ENCODE results near the gene EFNA5. TPM values are rescaled to one million over a fixed set of nuclear protein-coding genes. Genes with fewer than 3 reads are reported as not detected.
A peak's percentile ranks its signal among the peaks of the same experiment; 100 is the strongest.

The EFNA5 gene
- total and polyA plus RNA-seq, 10 of the 15 experiments (the other 5 are each of a cell fraction or from before 2014, with no cell fraction given), result 0.19 to 12.6 (median 3.9) TPM

DNA sequence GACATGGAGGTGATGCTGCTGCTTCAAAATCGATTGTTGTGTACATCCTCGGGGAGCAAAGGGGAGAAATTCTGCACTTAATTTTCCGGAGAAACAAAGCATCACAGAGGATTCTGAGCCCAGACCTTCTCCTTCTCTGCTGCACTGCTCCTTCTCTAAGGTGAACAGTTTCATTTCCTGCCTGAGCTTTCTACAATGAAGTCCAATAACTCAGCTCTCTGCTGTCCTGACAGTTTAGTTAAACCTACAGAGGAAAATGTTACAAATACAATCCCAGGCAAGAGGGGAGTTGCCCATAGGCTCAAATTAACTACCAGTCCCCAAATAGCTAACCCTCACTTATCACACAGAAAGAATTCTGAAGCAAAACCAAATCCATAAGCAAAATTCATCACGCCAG, 206.3 kb downstream of the EFNA5 start:
- POLR2A ChIA-PET, result interaction anchor here (1.0 to 3.0 kb wide), 5 partner anchors 9 to 297 kb away, joined by 3 to 19 read pairs (median 6); no protein-coding TSS in a partner anchor
- no peaks in the 10 kb centered on the region for H3K27me3 ChIP-seq (replicated peaks in 1 of 2; ENCODE audit: control insufficient read depth in 2 of 2, insufficient read depth in 2 of 2, low read length in 1 of 2)
- peaks cover 3% of the 10 kb centered on the region for H3K79me2 ChIP-seq (ENCODE audit: control insufficient read depth, insufficient read depth, low read length)
- no peak for DNase-seq (ENCODE audit: low read depth, low spot score)
- no peak overlapping the region; the same call in 1 of the 2 replicates for H3K4me2 ChIP-seq (ENCODE audit: control insufficient read depth, insufficient read depth)
- SMC1A ChIA-PET (ENCODE audit: uncharacterized antibody, unreplicated experiment), result interaction anchor here (0.6 to 4.3 kb wide), 21 partner anchors 8 to 262 kb away, joined by 3 to 30 read pairs (median 3); no protein-coding TSS in a partner anchor
- CTCF ChIA-PET, result interaction anchor here (0.6 to 2.0 kb wide), 11 partner anchors 8 to 989 kb away, joined by 3 to 12 read pairs (median 4); no protein-coding TSS in a partner anchor
- peak; percentile 66 for ATAC-seq
- no peak overlapping the region for H2AFZ ChIP-seq (ENCODE audit: control insufficient read depth, low read depth, low read length)
- RAD21 ChIA-PET (ENCODE audit: unreplicated experiment), result interaction anchor here (1.0 to 2.6 kb wide), 8 partner anchors 8 to 201 kb away, joined by 3 to 10 read pairs (median 4); no protein-coding TSS in a partner anchor
- H4K20me1 ChIP-seq (ENCODE audit: control insufficient read depth, insufficient read depth), result no peaks in the 10 kb centered on the region
- FAIRE-seq, result peak; percentile 44
- no TSS peak for BruUV-seq (replicated peaks)
- no peaks in the 10 kb centered on the region for H3K36me3 ChIP-seq (ENCODE audit: control insufficient read depth in 2 of 2, insufficient read depth in 2 of 2, low read length in 1 of 2)
- H3K4me1 ChIP-seq (ENCODE audit: control insufficient read depth, insufficient read depth, low read length), result peaks cover 3% of the 10 kb centered on the region; the same call in 1 of the 2 replicates
- intact Hi-C loops (cut with micrococcal nuclease; ENCODE audit: unreplicated experiment), result no loop called here
- H3K9ac ChIP-seq (ENCODE audit: control insufficient read depth, insufficient read depth, low read length), result no peak overlapping the region
- in situ Hi-C loops (cut with MboI), result no loop called here
- 41% methylated on average over 4 of the region's 4 CpGs for WGBS (ENCODE audit: insufficient coverage, insufficient replicate concordance, low lambda C conversion rate, missing lambda C conversion rate)
- no peaks in the 10 kb centered on the region; the same call in 2 of the 3 replicates for H3K9me3 ChIP-seq (replicated peaks; ENCODE audit: control insufficient read depth, insufficient read depth, low read length)
- no peak for TF ChIP-seq ETV6 (conservative IDR thresholded peaks at IDR 0.05 in 1 of 2, IDR thresholded peaks at IDR 0.05 in 1 of 2; ENCODE audit: borderline replicate concordance in 1 of 2, low read depth in 1 of 2)
- 0 out of 2 replicates have a peak, but pooled peaks have one; percentile 20 for TF ChIP-seq TAF1 (IDR thresholded peaks at IDR 0.05; ENCODE audit: borderline replicate concordance, low read depth, low read length)
- no peak for TF ChIP-seq SMAD5 (IDR thresholded peaks at IDR 0.05; ENCODE audit: low read depth)
- peak; percentile 56 for TF ChIP-seq SPI1 (IDR thresholded peaks at IDR 0.05; ENCODE audit: borderline replicate concordance, insufficient read depth, low read depth, low read length)
- no peak overlapping the region for H3K27ac ChIP-seq (ENCODE audit: control insufficient read depth, insufficient read depth)
- H3K4me3 ChIP-seq, result no peak overlapping the region

GRCh38 chr5:107463731-107464130, 207.0 kb downstream of the EFNA5 start:
- ATAC-seq (peak; percentile 15; the same call in 1 of the 3 replicates), DNase-seq (ENCODE audit: low read depth, low spot score) (no peak), FAIRE-seq (no peak)
- peaks cover 3% of the 10 kb centered on the region for H3K79me2 ChIP-seq (ENCODE audit: control insufficient read depth, insufficient read depth, low read length)
- H3K4me3 ChIP-seq, result no peak overlapping the region
- no peak overlapping the region for H3K27ac ChIP-seq (ENCODE audit: control insufficient read depth, insufficient read depth)
- ChIA-PET SMC1A (ENCODE audit: uncharacterized antibody, unreplicated experiment) (interaction anchor here (1.0 to 4.3 kb wide), 18 partner anchors 8 to 119 kb away, joined by 3 to 30 read pairs (median 3); no protein-coding TSS in a partner anchor), RAD21 (ENCODE audit: unreplicated experiment) (interaction anchor here (1.0 to 2.6 kb wide), 5 partner anchors 35 to 200 kb away, joined by 3 to 10 read pairs (median 4); no protein-coding TSS in a partner anchor), CTCF (interaction anchor here (1.0 to 2.0 kb wide), 7 partner anchors 9 to 108 kb away, joined by 3 to 12 read pairs (median 7); no protein-coding TSS in a partner anchor), POLR2A (interaction anchor here (3.0 kb wide), 1 partner anchor 9 kb away, joined by 19 read pairs; no protein-coding TSS in a partner anchor)
- 45% methylated on average over 1 of the region's 1 CpG for WGBS (ENCODE audit: insufficient coverage, insufficient replicate concordance, low lambda C conversion rate, missing lambda C conversion rate)
- no peaks in the 10 kb centered on the region for H4K20me1 ChIP-seq (ENCODE audit: control insufficient read depth, insufficient read depth)
- H3K4me1 ChIP-seq (ENCODE audit: control insufficient read depth, insufficient read depth, low read length), result peaks cover 3% of the 10 kb centered on the region; the same call in 1 of the 2 replicates
- H3K9me3 ChIP-seq (replicated peaks; ENCODE audit: control insufficient read depth, insufficient read depth, low read length), result no peaks in the 10 kb centered on the region; the same call in 2 of the 3 replicates
- no peaks in the 10 kb centered on the region for H3K36me3 ChIP-seq (ENCODE audit: control insufficient read depth in 2 of 2, insufficient read depth in 2 of 2, low read length in 1 of 2)
- H3K4me2 ChIP-seq (ENCODE audit: control insufficient read depth, insufficient read depth), result no peak overlapping the region
- intact Hi-C loops (cut with micrococcal nuclease; ENCODE audit: unreplicated experiment) (no loop called here), in situ Hi-C loops (cut with MboI) (no loop called here)
- H3K27me3 ChIP-seq (replicated peaks in 1 of 2; ENCODE audit: control insufficient read depth in 2 of 2, insufficient read depth in 2 of 2, low read length in 1 of 2), result no peaks in the 10 kb centered on the region
- BruUV-seq (replicated peaks), result no TSS peak
- no peak overlapping the region for H3K9ac ChIP-seq (ENCODE audit: control insufficient read depth, insufficient read depth, low read length)
- no peak overlapping the region for H2AFZ ChIP-seq (ENCODE audit: control insufficient read depth, low read depth, low read length)
- TF ChIP-seq HDAC6 (IDR thresholded peaks at IDR 0.05; ENCODE audit: unreplicated experiment) (no peak), BHLHE40 (IDR thresholded peaks at IDR 0.05; ENCODE audit: borderline replicate concordance in 1 of 2, low read depth in 2 of 2, low read length in 1 of 2) (no peak), NFIC (IDR thresholded peaks at IDR 0.05; ENCODE audit: low read depth, low read length) (no peak), NFXL1 (IDR thresholded peaks at IDR 0.05; ENCODE audit: borderline replicate concordance) (no peak), PAX8 (IDR thresholded peaks at IDR 0.05) (no peak), NRF1 (conservative IDR thresholded peaks at IDR 0.05; ENCODE audit: low read depth, low read length) (no peak), DPF2 (IDR thresholded peaks at IDR 0.05) (no peak), USF2 (IDR thresholded peaks at IDR 0.05; ENCODE audit: borderline replicate concordance, low read depth, low read length) (no peak), LARP7 (IDR thresholded peaks at IDR 0.05) (no peak), HDAC2 (IDR thresholded peaks at IDR 0.05) (no peak), NBN (IDR thresholded peaks at IDR 0.05) (no peak)
- TF ChIP-seq, protein P1, sequence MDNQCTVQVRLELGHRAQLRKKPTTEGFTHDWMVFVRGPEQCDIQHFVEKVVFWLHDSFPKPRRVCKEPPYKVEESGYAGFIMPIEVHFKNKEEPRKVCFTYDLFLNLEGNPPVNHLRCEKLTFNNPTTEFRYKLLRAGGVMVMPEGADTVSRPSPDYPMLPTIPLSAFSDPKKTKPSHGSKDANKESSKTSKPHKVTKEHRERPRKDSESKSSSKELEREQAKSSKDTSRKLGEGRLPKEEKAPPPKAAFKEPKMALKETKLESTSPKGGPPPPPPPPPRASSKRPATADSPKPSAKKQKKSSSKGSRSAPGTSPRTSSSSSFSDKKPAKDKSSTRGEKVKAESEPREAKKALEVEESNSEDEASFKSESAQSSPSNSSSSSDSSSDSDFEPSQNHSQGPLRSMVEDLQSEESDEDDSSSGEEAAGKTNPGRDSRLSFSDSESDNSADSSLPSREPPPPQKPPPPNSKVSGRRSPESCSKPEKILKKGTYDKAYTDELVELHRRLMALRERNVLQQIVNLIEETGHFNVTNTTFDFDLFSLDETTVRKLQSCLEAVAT (IDR thresholded peaks at IDR 0.05), result no peak
